Upper lobe of left lung (tissue), 4 donors: Measurements from ENCODE around the gene STH.
"Not testable (repeated sequence)": the region's sequence is repeated elsewhere in the genome, so short reads cannot be mapped to it uniquely, and the experiment has no call there.

ENCODE experiments used
- CTCF ChIP-seq, 6 experiments: fragments of 450-650 bp in 4 of 6; fragments of 200-600 bp in 2 of 6; sonication (generic) in 2 of 6; IDR thresholded peaks; one replicate each; pipeline ENCODE4 v1.5.1; 2016 to 2019; ENCODE audit warnings: antibody characterized with exemption in 6 of 6
- POLR2A ChIP-seq, 4 donors: fragments of 450-650 bp; IDR thresholded peaks; one replicate each; pipeline ENCODE4 v1.5.1; 2016 to 2017; ENCODE audit warnings: antibody characterized with exemption in 4 of 4, mild to moderate bottlenecking in 2 of 4

DNA sequence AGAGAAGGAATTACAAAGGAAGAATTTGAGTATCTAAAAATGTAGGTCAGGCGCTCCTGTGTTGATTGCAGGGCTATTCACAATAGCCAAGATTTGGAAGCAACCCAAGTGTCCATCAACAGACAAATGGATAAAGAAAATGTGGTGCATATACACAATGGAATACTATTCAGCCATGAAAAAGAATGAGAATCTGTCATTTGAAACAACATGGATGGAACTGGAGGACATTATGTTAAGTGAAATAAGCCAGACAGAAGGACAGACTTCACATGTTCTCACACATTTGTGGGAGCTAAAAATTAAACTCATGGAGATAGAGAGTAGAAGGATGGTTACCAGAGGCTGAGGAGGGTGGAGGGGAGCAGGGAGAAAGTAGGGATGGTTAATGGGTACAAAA, 7.0 kb downstream of the STH start:
- not testable (repeated sequence) for TF ChIP-seq CTCF, POLR2A (IDR thresholded peaks at IDR 0.05)
